H1 (cell line): ENCODE data around the gene HECTD4. TPM values are rescaled to one million over a fixed set of nuclear protein-coding genes. Genes with fewer than 3 reads are reported as not detected.

Experiments
- CTCF ChIA-PET: fragments of 300-600 bp; sonication (Branson Sonifier 250); formaldehyde crosslinking; loops from one replicate; lab custom pipeline; 2021; ENCODE audit not compliant: partially characterized antibody; lab: Charles Lee
- POLR2A ChIA-PET: fragments of 300-600 bp; sonication (Branson Sonifier 250); formaldehyde crosslinking; loops from one replicate; lab custom pipeline; 2021; ENCODE audit warnings: inconsistent platforms; ENCODE audit not compliant: partially characterized antibody; lab: Charles Lee
- DNase-seq, 2 experiments: peaks; one replicate each; pipeline versions ENCODE4 v3.0.0 to v3.0.0-alpha.2; 2010 to 2022; ENCODE audit warnings: low spot score in 2 of 2, low read depth in 1 of 2, mixed read lengths in 1 of 2
- FAIRE-seq: peaks from 2 replicates; lab custom pipeline; 2011; peaks lifted over from hg19 to GRCh38; lab: Jason Lieb, UNC
- H2AFZ ChIP-seq: 2 replicates; pipeline ENCODE4 v1.8.1; 2012; ENCODE audit warnings: low read length, inconsistent platforms
- H2AK5ac ChIP-seq: 2 replicates; pipeline ENCODE4 v1.6.1; 2013; ENCODE audit warnings: low read depth, low read length
- H2BK120ac ChIP-seq: replicated peaks from 2 replicates; pipeline ENCODE3; 2013; ENCODE audit warnings: low read depth, low read length, inconsistent platforms
- H2BK12ac ChIP-seq: 2 replicates; pipeline ENCODE4 v1.6.1; 2013; ENCODE audit warnings: low read depth, low read length
- H2BK15ac ChIP-seq: 2 replicates; pipeline ENCODE4 v1.6.1; 2013; ENCODE audit warnings: low read length
- H2BK20ac ChIP-seq: 2 replicates; pipeline ENCODE4 v1.6.1; 2013; ENCODE audit warnings: low read length
- H2BK5ac ChIP-seq: 2 replicates; pipeline ENCODE4 v1.6.1; 2013; ENCODE audit warnings: low read depth, low read length
- H3K14ac ChIP-seq: 2 replicates; pipeline ENCODE4 v1.6.1; 2013; ENCODE audit warnings: inconsistent platforms; ENCODE audit not compliant: insufficient read length
- H3K18ac ChIP-seq: 2 replicates; pipeline ENCODE4 v1.6.1; 2013; ENCODE audit warnings: low read length; ENCODE audit errors: extremely low read depth
- H3K23ac ChIP-seq: 2 replicates; pipeline ENCODE4 v1.6.1; 2013; ENCODE audit warnings: inconsistent platforms; ENCODE audit not compliant: insufficient read length
- H3K23me2 ChIP-seq: 2 replicates; pipeline ENCODE4 v1.6.1; 2013; ENCODE audit warnings: low read depth, low read length
- H3K27ac ChIP-seq: 2 replicates; pipeline ENCODE4 v1.6.1; 2011; ENCODE audit warnings: low read depth, low read length, inconsistent platforms
- H3K27me3 ChIP-seq, 4 experiments: replicated peaks in 1 of 4; 1 replicate in 1 of 4; 2 replicates in 3 of 4; pipeline versions ENCODE4 v1.6.1 to v1.8.1; 2011 to 2013; ENCODE audit warnings: low read length in 3 of 4, mild to moderate bottlenecking in 3 of 4, inconsistent platforms in 2 of 4, mixed read lengths in 2 of 4, moderate library complexity in 1 of 4; ENCODE audit not compliant: control insufficient read depth in 3 of 4, insufficient read depth in 3 of 4; ENCODE audit errors: extremely low read depth in 1 of 4
- H3K36me3 ChIP-seq, 4 experiments: 2 replicates each; pipeline versions ENCODE4 v1.6.1 to v1.8.1; 2011 to 2013; ENCODE audit warnings: mild to moderate bottlenecking in 4 of 4, low read length in 3 of 4, moderate library complexity in 2 of 4, control low read depth in 1 of 4, inconsistent platforms in 1 of 4; ENCODE audit not compliant: insufficient read depth in 4 of 4, control insufficient read depth in 2 of 4
- H3K4ac ChIP-seq: replicated peaks from 2 replicates; pipeline ENCODE3; 2013; ENCODE audit warnings: low read length, low read depth, mixed read lengths, inconsistent platforms; ENCODE audit not compliant: insufficient read length
- H3K4me1 ChIP-seq, 4 experiments: replicated peaks in 1 of 4; 1 replicate in 1 of 4; 2 replicates in 3 of 4; pipeline versions ENCODE4 v1.6.1 to v1.8.1; 2011 to 2013; ENCODE audit warnings: low read length in 3 of 4, inconsistent platforms in 2 of 4, mixed read lengths in 1 of 4; ENCODE audit not compliant: insufficient read depth in 4 of 4, control insufficient read depth in 3 of 4
- H3K4me2 ChIP-seq, 2 experiments: 2 replicates each; pipeline versions ENCODE4 v1.6.1 to v1.8.1; 2011 to 2013; ENCODE audit warnings: low read depth in 2 of 2, low read length in 2 of 2, control low read depth in 1 of 2, inconsistent platforms in 1 of 2, mild to moderate bottlenecking in 1 of 2; ENCODE audit not compliant: insufficient read depth in 1 of 2
- H3K4me3 ChIP-seq, 4 experiments: fragments of 200-600, 300-600 bp in 1 of 4; sonication (generic), shearing (Covaris generic), sonication (Bioruptor Twin) in 1 of 4; 2 replicates each; pipeline versions ENCODE4 v1.5.1 to v1.8.1; 2011 to 2016; ENCODE audit warnings: low read length in 4 of 4, low read depth in 3 of 4, control low read depth in 2 of 4, inconsistent platforms in 2 of 4, mild to moderate bottlenecking in 2 of 4, mixed read lengths in 1 of 4, moderate library complexity in 1 of 4; ENCODE audit not compliant: insufficient read depth in 2 of 4; ENCODE audit errors: extremely low read depth in 1 of 4
- H3K56ac ChIP-seq: replicated peaks from 2 replicates; pipeline ENCODE3; 2013; ENCODE audit warnings: low read depth, mild to moderate bottlenecking, mixed read lengths, low read length, inconsistent platforms; ENCODE audit not compliant: insufficient read length
- H3K79me1 ChIP-seq: 2 replicates; pipeline ENCODE4 v1.6.1; 2013; ENCODE audit warnings: low read depth, low read length, control low read depth
- H3K79me2 ChIP-seq, 2 experiments: 2 replicates each; pipeline versions ENCODE4 v1.6.1 to v1.8.1; 2012 to 2013; ENCODE audit warnings: low read length in 2 of 2, mild to moderate bottlenecking in 2 of 2, inconsistent platforms in 1 of 2; ENCODE audit not compliant: insufficient read depth in 2 of 2, control insufficient read depth in 1 of 2
- H3K9ac ChIP-seq, 4 experiments: replicated peaks in 1 of 4; 1 replicate in 1 of 4; 2 replicates in 3 of 4; pipeline versions ENCODE4 v1.6.1 to v1.8.1; 2011 to 2013; ENCODE audit warnings: low read depth in 3 of 4, low read length in 3 of 4, control low read depth in 2 of 4, mild to moderate bottlenecking in 2 of 4, moderate library complexity in 2 of 4, inconsistent platforms in 1 of 4; ENCODE audit errors: extremely low read depth in 1 of 4
- H3K9me3 ChIP-seq, 2 experiments: 2 replicates each; pipeline versions ENCODE4 v1.6.1 to v1.8.1; 2012 to 2013; ENCODE audit warnings: mild to moderate bottlenecking in 2 of 2, moderate library complexity in 2 of 2, control low read depth in 1 of 2, inconsistent platforms in 1 of 2, low read depth in 1 of 2, low read length in 1 of 2, mixed read lengths in 1 of 2; ENCODE audit not compliant: insufficient read depth in 2 of 2
- H4K20me1 ChIP-seq, 2 experiments: replicated peaks in 1 of 2; 2 replicates each; pipeline versions ENCODE3 to v1.8.1; 2011 to 2013; ENCODE audit warnings: inconsistent platforms in 2 of 2, low read length in 2 of 2, mild to moderate bottlenecking in 1 of 2; ENCODE audit not compliant: insufficient read depth in 2 of 2, control insufficient read depth in 1 of 2
- H4K5ac ChIP-seq: 2 replicates; pipeline ENCODE4 v1.6.1; 2013; ENCODE audit warnings: low read length, low read depth, mixed read lengths, inconsistent platforms; ENCODE audit not compliant: insufficient read length
- H4K8ac ChIP-seq: 2 replicates; pipeline ENCODE4 v1.8.0; 2013; ENCODE audit warnings: mild to moderate bottlenecking, moderate library complexity, low read length, inconsistent platforms; ENCODE audit not compliant: insufficient read depth; ENCODE audit errors: extremely low read depth
- H4K91ac ChIP-seq: replicated peaks from 2 replicates; pipeline ENCODE3; 2013; ENCODE audit warnings: low read length, mixed read lengths, inconsistent platforms; ENCODE audit not compliant: insufficient read length
- ATF2 ChIP-seq: IDR thresholded peaks from 2 replicates; pipeline ENCODE4 v1.6.1; 2012; ENCODE audit warnings: low read length, inconsistent platforms
- ATF3 ChIP-seq: IDR thresholded peaks from 2 replicates; pipeline ENCODE4 v1.6.1; 2011; ENCODE audit warnings: low read depth, mild to moderate bottlenecking, low read length; ENCODE audit not compliant: insufficient read depth
- BRCA1 ChIP-seq: IDR thresholded peaks from 2 replicates; pipeline ENCODE4 v1.6.1; 2012; ENCODE audit warnings: low read depth, low read length, improper control_type of control experiment
- CREB1 ChIP-seq: IDR thresholded peaks from 2 replicates; pipeline ENCODE4 v1.6.1; 2012; ENCODE audit warnings: inconsistent platforms
- EP300 ChIP-seq, 2 experiments: IDR thresholded peaks; 1 replicate in 1 of 2; 2 replicates in 1 of 2; pipeline ENCODE4 v1.6.1; 2011 to 2012; ENCODE audit warnings: low read depth in 2 of 2, low read length in 2 of 2, mild to moderate bottlenecking in 2 of 2, borderline replicate concordance in 1 of 2, inconsistent platforms in 1 of 2, moderate library complexity in 1 of 2
- GTF2F1 ChIP-seq: IDR thresholded peaks from 2 replicates; pipeline ENCODE4 v1.6.1; 2012; ENCODE audit warnings: low read depth, low read length, improper control_type of control experiment, borderline replicate concordance
- MAX ChIP-seq: IDR thresholded peaks from 2 replicates; pipeline ENCODE4 v1.6.1; 2012; ENCODE audit warnings: inconsistent platforms
- PHF8 ChIP-seq: fragments of 200-600 bp; sonication (generic); conservative IDR thresholded peaks from 2 replicates; pipeline ENCODE4 v1.7.1; 2012; ENCODE audit warnings: low read depth, mild to moderate bottlenecking, inconsistent platforms, low read length, moderate library complexity
- SIN3A ChIP-seq, 2 experiments: IDR thresholded peaks in 1 of 2; conservative IDR thresholded peaks in 1 of 2; 2 replicates each; pipeline ENCODE4 v1.6.1; 2011 to 2012; ENCODE audit warnings: low read length in 2 of 2, improper control_type of control experiment in 1 of 2, low read depth in 1 of 2, mild to moderate bottlenecking in 1 of 2
- SRF ChIP-seq: IDR thresholded peaks from 2 replicates; pipeline ENCODE4 v1.6.1; 2011; ENCODE audit warnings: mild to moderate bottlenecking, low read depth, low read length, moderate library complexity
- TAF1 ChIP-seq: IDR thresholded peaks from 2 replicates; pipeline ENCODE4 v1.6.1; 2011; ENCODE audit warnings: mild to moderate bottlenecking, low read depth, low read length
- WGBS, 2 experiments: shearing (Covaris generic) in 1 of 2; methylation state at CpG; one replicate each; pipeline versions ENCODE4 v1.1.6 to v1.1.7; 2013 to 2015; ENCODE audit warnings: low lambda C conversion rate in 2 of 2, mixed read lengths in 2 of 2, inconsistent platforms in 1 of 2, low coverage in 1 of 2, missing lambda C conversion rate in 1 of 2; ENCODE audit not compliant: insufficient replicate concordance in 2 of 2, insufficient coverage in 1 of 2, insufficient read length in 1 of 2; ENCODE audit errors: extremely low coverage in 1 of 2, missing lambda C conversion rate in 1 of 2; 5-methylcytosine and 5-hydroxymethylcytosine counted together
- polyA plus RNA-seq, 7 experiments: library from polyadenylated mRNA; depleted of rRNA in 3 of 7; stranded (reverse) in 5 of 7; unstranded in 2 of 7; fragments of >200 nt in 5 of 7; fragments of 200-250 nt in 2 of 7; gene quantifications; 1 replicate in 5 of 7; 2 replicates in 1 of 7; 4 replicates in 1 of 7; pipeline versions ENCODE4 v1.2.1 to v1.2.3, GENCODE V29; 2011 to 2013; ENCODE audit warnings: missing spikeins in 2 of 7, mixed read lengths in 2 of 7
- total RNA-seq: library from RNA; stranded (reverse); fragmentation: NEBNext Ultra II Directional; extraction: Animal tissue kit (Norgen Biotek cat#: 25700); gene quantifications from 2 replicates; pipeline ENCODE4 v1.2.1, GENCODE V29; 2021

The HECTD4 gene
- total and polyA plus RNA-seq, 2 of the 8 experiments (the other 6 are each of a cell fraction or from before 2014, with no cell fraction given): 6.5 to 33.7 TPM

GRCh38 chr12:112163056-112163455 is 219.2 kb downstream of the HECTD4 start:
- Histone ChIP-seq H3K9me3 (peaks cover 13% of the 10 kb centered on the region in 2 experiments), H3K79me2 (no peaks in the 10 kb centered on the region), H2AK5ac (no peak overlapping the region), H3K36me3 (peaks cover 0 to 18% (median 10%) of the 10 kb centered on the region in 4 experiments; a peak in 5 of 8 replicates), H4K91ac (no peak overlapping the region), H3K4me1 (no peaks in the 10 kb centered on the region; a peak in 1 of 7 replicates), H2BK12ac (no peak overlapping the region), H3K27ac (no peak overlapping the region), H2BK15ac (no peak overlapping the region), H3K4me3 (no peak overlapping the region), H4K5ac (no peak overlapping the region), H3K18ac (no peak overlapping the region), H3K4ac (no peak overlapping the region), H3K27me3 (no peaks in the 10 kb centered on the region), H3K9ac (no peak overlapping the region), H4K8ac (no peak overlapping the region; the same call in 1 of the 2 replicates), H2BK120ac (no peak overlapping the region), H3K23ac (no peak overlapping the region), H2AFZ (no peak overlapping the region), H3K79me1 (no peaks in the 10 kb centered on the region; the same call in 1 of the 2 replicates), H2BK5ac (no peak overlapping the region), H3K56ac (no peak overlapping the region), H3K14ac (no peak overlapping the region), H2BK20ac (no peak overlapping the region), H4K20me1 (no peaks in the 10 kb centered on the region), H3K23me2 (no peaks in the 10 kb centered on the region), H3K4me2 (no peak overlapping the region)
- CTCF ChIA-PET: interaction anchor here (0.6 kb wide), 2 partner anchors 56 to 470 kb away, joined by 3 to 4 read pairs; no protein-coding TSS in a partner anchor
- POLR2A ChIA-PET: interaction anchor here (0.5 to 1.3 kb wide), 3 partner anchors 11 to 61 kb away, joined by 3 to 4 read pairs (median 4); no protein-coding TSS in a partner anchor
- WGBS, 2 experiments: 96% methylated on average over 7 of the region's 8 CpGs; no CpG with 5 or more reads in 1 of the 2 experiments
- no peak for FAIRE-seq
- DNase-seq: no peak
- TF ChIP-seq ATF3: no peak
- TF ChIP-seq GTF2F1: no peak
- no peak for TF ChIP-seq PHF8
- no peak for TF ChIP-seq EP300 (IDR thresholded peaks at IDR 0.05; ENCODE audit: borderline replicate concordance in 1 of 2, low read depth in 2 of 2, low read length in 2 of 2)
- TF ChIP-seq SRF: no peak
- no peak for TF ChIP-seq SIN3A (conservative IDR thresholded peaks at IDR 0.05 in 1 of 2, IDR thresholded peaks at IDR 0.05 in 1 of 2; ENCODE audit: low read depth in 1 of 2, low read length in 2 of 2)
- TF ChIP-seq BRCA1: no peak
- no peak for TF ChIP-seq CREB1
- TF ChIP-seq MAX: no peak
- TF ChIP-seq ATF2: no peak
- no peak for TF ChIP-seq TAF1
